ENCODE data around the gene G2E3.

G2E3 gene

DNA sequence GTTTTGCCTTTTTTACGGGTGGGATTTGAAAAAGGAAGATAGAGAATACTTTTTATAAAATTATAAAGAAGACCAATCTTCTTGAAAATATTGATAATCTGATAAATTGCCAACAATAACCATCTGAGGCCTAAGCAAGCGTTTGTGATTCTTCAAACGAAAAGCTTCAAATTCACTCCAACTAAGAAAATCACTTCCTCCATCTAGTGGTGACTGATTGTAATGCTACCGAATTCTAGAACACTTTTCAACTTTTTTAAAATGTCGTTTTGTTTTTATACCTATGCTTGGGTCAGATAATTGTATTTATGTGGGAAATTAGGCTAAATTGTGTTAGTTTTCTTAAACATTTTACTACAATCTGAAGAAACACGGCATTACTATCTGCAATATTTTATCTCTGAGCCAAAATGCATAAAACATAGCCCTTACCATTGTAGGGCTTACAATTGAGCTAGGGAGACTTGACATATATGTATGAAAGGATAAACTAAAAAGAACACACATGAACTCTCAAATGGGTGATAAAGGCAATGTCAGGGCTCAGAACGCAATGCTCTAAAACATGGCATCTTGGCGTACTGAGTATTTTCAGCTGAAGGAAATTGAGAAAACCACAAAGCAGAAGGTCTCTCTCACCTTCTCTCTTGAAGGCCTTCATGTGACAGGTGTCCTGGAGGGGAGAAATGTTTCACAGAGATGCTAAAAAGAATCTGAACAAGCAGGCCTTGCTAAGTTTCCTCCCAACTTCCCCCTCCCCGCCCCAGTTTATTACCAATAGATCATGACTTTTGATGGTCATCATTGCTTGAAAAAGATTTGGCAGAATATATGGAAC, 36.8 kb upstream of the G2E3 start:
- DNase-seq (ENCODE audit: low read depth in 2 of 2): peak; percentile 65 to 69
- TF ChIP-seq, protein P1, sequence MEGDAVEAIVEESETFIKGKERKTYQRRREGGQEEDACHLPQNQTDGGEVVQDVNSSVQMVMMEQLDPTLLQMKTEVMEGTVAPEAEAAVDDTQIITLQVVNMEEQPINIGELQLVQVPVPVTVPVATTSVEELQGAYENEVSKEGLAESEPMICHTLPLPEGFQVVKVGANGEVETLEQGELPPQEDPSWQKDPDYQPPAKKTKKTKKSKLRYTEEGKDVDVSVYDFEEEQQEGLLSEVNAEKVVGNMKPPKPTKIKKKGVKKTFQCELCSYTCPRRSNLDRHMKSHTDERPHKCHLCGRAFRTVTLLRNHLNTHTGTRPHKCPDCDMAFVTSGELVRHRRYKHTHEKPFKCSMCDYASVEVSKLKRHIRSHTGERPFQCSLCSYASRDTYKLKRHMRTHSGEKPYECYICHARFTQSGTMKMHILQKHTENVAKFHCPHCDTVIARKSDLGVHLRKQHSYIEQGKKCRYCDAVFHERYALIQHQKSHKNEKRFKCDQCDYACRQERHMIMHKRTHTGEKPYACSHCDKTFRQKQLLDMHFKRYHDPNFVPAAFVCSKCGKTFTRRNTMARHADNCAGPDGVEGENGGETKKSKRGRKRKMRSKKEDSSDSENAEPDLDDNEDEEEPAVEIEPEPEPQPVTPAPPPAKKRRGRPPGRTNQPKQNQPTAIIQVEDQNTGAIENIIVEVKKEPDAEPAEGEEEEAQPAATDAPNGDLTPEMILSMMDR (IDR thresholded peaks at IDR 0.05; ENCODE audit: low read depth, low read length): peak; percentile 73
- no peak overlapping the region for H3K4me3 ChIP-seq (replicated peaks in 1 of 2; ENCODE audit: low read depth in 2 of 2, low read length in 2 of 2)

DNA sequence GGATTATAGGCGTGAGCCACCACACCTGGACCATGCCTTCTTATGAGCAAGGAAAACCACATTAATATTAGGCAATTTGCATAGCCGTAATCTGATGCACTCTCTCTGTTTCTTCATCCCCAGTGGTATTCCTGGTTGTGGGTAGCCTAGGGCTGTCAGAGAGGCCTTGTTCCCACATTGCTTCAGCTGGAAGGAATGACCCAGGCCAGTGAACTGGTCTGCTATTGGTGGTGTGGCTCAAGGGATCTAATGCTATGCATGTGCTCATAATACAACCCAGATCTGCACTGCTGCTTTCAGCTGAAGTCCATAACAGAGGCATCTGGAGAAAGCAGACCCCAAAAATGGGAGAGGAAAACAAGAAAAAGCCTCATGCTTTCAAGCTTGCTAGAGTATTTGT, 33.1 kb upstream of the G2E3 start:
- TF ChIP-seq, protein P1 (IDR thresholded peaks at IDR 0.05; ENCODE audit: low read depth, low read length): no peak
- H3K4me3 ChIP-seq (replicated peaks in 1 of 2; ENCODE audit: low read depth in 2 of 2, low read length in 2 of 2): no peak overlapping the region
- DNase-seq (ENCODE audit: low read depth in 2 of 2): peak in 1 of 2 donors; percentile 3

DNA sequence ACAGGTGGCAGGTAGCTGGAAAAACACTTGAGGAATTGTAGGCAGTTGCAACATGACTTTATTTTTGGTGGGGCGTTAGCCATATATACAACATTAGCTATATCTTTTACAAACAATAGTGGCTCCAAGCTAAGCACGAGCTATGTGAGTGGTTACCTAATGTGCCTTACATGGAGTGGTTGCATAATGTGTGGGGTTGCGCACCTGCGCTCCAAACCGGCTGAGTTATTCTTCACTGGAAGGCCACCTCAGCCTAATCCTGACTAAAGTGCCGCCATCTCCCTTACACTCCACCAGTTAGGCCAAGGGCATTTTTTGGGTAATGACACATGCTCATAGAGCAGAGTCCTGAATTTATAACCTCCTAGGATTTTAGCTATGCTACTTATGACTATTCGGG, 31.8 kb upstream of the G2E3 start:
- H3K4me3 ChIP-seq (replicated peaks in 1 of 2; ENCODE audit: low read depth in 2 of 2, low read length in 2 of 2): no peak overlapping the region
- DNase-seq (ENCODE audit: low read depth in 2 of 2): no peak
- TF ChIP-seq, protein P1 (IDR thresholded peaks at IDR 0.05; ENCODE audit: low read depth, low read length): no peak

DNA sequence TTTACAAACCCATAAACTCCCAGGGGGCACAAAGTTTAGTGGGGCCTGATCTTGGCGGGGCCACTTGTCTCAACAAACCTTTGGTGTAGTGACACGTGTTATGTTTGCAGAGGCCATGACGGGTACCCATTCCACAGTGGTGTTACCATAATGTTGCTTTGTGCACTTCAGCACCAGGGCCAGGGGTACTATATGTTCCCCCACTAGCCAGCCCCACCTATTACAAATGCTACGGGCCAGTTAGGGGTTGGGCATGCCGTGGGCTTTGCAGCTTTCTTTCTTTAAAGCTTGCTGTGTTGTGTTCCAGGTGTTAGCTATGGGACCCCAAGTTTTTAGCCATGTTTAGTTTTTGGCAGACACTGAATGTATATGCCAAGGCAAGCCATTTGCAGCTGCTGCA, 30.8 kb upstream of the G2E3 start:
- DNase-seq (ENCODE audit: low read depth in 2 of 2): no peak
- TF ChIP-seq, protein P1 (IDR thresholded peaks at IDR 0.05; ENCODE audit: low read depth, low read length): no peak
- no peak overlapping the region for H3K4me3 ChIP-seq (replicated peaks in 1 of 2; ENCODE audit: low read depth in 2 of 2, low read length in 2 of 2)

DNA sequence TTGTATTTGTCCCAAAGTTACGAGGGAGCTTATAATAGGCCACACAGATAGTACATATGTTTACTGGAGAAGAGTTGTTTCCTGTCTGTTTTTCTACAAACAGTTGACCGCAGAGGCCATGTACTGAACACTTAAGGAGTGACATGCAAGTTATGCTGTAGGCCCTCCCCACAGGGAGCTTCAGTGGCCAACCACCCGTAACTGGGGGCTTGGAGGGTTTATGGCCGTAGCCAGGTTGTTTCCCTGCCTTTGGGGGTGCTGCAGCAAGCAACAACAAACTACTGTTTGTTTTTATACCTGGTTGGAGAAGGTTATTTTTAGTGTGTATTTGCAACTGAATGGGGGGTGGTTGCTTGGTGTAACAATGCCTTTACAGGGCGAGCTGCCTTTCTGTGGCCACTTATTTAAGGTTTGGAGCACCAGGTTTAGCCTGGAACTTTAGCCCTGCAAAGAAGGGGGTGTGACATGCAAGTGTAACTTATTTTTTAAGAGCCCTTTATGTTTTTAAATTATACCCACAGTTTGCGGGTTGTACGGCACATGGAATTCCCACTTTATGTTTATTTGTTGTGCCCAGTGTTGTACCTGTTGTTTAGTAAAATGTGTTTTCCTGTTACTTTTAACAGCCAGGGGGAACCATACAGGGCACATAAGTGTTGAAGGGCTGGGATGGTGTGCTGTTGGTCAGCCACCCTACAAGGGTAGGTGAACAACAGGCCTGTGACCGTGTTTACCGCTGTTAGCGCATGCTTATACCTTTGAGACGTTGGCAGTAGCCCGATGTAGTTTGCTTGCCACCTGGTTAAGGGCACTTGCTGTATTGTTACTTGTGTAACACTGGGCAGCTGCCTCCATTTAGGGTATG, 29.9 kb upstream of the G2E3 start:
- TF ChIP-seq, protein P1 (IDR thresholded peaks at IDR 0.05; ENCODE audit: low read depth, low read length): no peak
- H3K4me3 ChIP-seq (replicated peaks in 1 of 2; ENCODE audit: low read depth in 2 of 2, low read length in 2 of 2): no peak overlapping the region
- no peak for DNase-seq (ENCODE audit: low read depth in 2 of 2)

DNA sequence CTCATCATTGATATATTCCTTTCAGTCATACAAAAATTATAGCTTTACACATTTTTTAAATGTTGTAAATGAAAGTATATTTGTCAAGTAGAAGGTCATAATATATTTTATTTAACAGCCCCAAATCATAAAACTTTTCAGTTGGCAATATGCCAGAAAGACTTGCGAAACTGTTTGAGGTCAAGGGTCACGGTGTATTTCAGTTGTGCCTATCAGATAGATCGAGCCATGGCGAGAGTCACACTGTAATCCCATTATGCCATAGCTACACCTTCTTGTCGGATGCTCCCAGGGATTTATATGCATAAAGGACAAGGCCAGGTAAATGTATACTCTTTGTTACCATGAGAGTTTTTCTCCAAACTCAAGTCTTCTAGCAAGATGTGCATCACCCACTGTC, 26.7 kb upstream of the G2E3 start:
- TF ChIP-seq, protein P1 (IDR thresholded peaks at IDR 0.05; ENCODE audit: low read depth, low read length): no peak
- DNase-seq (ENCODE audit: low read depth in 2 of 2): peak; percentile 4 to 11

More for the DNA sequence above, 26.7 kb upstream of the G2E3 start:
- H3K4me3 ChIP-seq (replicated peaks in 1 of 2; ENCODE audit: low read depth in 2 of 2, low read length in 2 of 2): no peak overlapping the region

Data from cardiac fibroblast (primary cell).